ENCODE measurements around the gene PLEKHM3.

DNA sequence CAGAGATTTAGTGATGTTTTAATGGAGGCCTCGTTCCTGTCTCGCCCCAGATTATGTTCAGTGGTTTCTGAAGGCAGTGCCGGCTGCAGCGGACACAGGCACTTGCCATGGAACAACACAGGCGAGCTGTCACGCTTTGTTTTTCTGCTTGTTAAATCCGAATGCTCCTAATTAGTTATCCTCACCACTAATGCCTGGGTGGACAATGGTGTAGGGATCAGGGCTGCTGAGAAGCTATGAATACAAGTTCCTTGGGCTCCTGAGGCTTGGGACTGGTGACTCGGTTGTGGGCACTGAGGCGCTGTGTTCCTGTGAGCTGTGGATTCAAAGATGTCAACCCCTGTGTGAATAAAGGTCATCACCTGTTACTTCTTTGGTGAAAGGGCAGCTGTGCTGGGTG, 123.5 kb downstream of the PLEKHM3 start:
- no peak for TF ChIP-seq POLR2A (IDR thresholded peaks at IDR 0.05)
- TF ChIP-seq CTCF (IDR thresholded peaks at IDR 0.05 in 4 of 5, conservative IDR thresholded peaks at IDR 0.05 in 1 of 5) = no peak

Data from gastrocnemius medialis (tissue), 4 donors.